GM19467 (cell line): ENCODE results near the gene MICAL3.

Source experiments
- ATAC-seq: cut with Tn5 transposase; IDR thresholded peaks from one replicate; pipeline ENCODE4 v1.9.1; 2021; ENCODE audit warnings: mild to moderate bottlenecking, moderate library complexity; ENCODE audit not compliant: unreplicated experiment

The MICAL3 gene

DNA sequence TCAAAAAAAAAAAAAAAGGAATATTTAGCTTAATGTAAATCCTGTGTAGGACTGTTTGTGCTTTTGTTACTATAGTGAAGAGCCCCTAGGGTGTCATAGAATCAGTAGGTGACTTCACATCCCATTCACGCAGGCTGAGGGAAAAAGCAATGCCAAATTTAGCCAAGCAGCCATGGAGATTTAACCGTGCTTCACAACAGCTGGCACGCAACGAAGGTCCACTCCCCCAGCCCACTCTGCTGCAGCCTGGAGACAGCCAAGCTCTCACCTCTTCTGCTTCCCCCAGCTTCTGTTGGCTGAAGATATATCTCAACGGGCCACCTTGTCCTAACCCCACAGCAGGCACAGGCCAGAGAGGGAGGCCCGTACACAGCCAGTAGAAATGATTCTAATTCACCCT is 171.3 kb downstream of the MICAL3 start:
- no peak for ATAC-seq

DNA sequence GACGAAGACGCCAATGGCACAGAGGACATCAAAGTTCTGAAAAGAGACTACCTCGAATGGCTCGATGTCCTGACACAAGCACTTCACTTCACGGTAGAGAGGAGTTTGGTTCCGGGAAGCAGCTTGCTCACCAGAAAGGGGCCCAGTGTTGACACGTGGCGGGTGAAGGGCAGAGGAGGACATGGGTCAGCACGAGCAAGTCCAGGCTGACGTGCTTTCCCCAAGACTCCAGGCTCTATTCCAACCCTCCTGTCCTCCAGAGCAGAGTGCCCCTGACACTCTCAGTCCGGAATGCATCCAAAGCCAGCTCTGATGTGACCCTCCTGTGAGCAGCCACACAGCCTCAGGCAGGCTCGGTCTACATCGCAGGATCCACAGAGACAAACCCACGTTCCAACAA is 172.6 kb downstream of the MICAL3 start:
- ATAC-seq, result no peak

DNA sequence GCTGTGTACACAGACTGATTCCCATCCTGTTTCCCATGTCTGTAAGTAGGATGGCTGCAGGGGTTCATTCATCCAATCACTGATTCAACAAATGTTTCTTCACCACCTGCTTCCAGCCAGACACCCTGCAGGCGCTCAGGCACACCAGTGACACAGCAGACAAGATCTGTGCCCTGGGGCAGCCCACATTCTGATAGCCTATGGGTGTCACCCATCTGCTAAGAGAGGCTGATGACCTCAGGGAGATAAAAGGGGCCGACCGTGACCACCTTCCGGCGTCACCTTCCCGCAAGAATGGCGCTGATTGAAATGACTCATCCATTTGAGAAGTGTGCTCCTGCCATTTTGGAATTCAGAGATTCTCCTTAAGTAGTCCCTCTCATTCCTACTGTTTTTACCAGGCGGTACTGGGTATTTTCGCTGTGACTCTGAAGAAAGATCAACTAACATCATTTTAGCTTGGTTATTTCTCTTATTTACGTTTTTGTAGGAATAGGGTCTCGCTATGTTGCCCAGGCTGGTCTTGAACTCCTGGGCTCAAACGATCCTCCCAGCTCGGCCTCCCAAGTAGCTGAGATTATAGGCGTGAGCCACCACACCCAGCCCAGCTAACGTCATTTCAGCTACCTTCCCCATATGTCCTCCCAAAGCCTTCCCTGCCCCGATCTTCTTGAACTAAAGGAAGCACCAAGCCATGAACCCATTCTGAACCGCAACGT is 176.8 kb downstream of the MICAL3 start:
- ATAC-seq, result no peak

DNA sequence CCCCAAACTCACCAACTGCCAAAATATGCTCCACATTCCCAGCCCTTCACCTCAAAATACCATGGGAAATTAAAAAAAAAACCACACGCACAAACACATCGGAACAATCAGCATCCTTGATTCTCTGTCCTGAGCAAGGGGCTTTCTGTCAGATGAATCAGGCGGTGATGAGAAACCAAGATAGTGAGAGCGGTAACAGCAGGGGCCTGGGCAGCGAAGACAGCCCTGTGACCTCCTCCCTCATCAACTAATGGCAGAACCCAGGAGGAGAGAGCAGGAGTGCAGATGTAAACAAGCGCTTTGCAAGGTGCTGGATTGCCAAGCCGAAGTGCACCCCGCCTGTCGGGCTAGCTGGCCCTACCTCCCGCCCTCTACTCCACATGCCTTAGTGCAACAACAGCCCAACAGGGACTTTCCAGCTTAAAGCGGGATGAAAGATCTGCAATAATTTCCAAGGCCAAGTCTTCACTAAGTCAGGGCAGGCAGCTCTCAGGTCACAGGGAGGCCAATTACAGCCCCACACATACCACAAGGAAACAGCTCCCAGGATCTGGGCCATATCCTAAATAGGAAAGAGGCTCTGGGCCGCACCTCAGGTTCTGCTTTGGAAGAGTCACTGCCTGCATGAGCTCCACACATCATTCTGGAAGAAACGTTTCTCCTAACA is 177.9 kb downstream of the MICAL3 start:
- ATAC-seq, result no peak

DNA sequence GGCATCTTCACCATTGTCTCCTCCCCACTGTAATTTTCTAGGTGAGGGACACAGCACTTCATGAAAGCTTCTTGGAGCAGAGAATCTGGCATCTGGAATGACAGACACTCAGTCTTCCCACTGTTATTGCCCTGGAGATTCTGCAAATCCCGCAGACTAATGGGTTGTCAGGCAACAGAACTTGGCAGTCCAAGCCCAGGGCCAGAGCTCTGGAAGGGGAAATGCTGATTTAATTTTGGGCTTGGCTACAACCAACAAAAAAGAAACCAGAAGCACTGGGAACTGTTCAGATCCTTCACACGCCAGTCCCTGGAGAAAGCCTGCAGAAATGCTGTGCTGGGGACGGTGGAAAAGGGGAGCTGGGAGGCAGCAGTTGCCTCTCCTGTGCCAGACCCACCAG is 178.6 kb downstream of the MICAL3 start:
- ATAC-seq, result no peak

DNA sequence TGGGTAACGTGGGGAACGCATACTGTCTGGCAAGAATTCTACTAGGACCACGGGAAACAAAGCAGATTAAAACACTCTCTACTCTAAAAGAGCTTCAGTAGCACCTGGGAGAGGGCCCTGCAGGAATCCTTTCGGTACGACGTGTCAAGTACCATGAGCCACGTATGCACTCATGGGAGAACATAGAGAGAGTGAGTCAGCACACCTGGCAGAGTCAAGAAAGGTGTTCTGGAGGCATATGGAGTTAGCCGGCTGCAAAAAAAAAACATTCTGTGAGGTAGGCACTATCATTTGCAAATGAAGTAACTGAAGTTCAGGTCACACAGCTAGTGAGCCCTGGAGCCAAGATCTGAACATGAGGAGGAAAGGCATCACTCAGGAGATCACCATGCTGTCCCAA is 179.0 kb downstream of the MICAL3 start:
- ATAC-seq, result no peak

DNA sequence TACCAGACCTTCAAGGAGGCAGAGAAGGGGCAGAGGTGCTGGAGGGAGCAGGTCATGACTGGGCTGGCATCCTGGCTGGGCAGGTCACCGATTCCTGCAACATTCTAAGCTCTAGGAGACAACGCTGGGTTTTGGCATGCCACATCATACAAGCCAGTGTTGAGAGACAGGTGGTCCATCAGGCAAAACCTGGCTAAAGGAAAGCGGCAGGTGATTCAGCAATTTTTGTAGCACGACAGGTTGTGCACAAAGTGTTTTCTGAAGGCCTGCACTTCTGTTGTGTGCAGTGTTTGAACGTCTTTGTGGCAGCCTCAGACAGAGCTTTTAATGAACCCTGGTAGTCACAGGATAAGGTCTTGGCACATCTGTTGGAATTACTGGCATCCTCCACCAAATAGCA is 180.2 kb downstream of the MICAL3 start:
- no peak for ATAC-seq

DNA sequence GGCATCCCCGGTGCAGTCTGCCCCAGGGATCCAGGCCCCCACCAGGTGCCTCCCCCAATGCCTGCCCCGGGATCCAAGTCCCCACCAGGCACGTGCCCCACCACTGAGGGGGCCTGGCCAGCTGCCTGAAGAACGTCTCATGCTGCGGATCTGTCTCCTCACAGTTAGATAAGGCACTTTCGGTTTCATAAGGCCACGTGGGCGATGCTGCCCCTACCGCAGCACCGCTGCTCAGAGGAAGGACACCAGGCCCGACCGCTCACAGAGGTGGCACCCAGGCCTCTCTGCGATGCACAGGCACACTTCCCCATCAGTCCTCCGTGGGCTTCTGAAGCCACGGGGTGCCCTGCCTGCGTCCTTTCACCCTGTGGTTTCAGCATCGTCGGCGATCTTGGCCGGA is 182.0 kb downstream of the MICAL3 start:
- no peak for ATAC-seq

DNA sequence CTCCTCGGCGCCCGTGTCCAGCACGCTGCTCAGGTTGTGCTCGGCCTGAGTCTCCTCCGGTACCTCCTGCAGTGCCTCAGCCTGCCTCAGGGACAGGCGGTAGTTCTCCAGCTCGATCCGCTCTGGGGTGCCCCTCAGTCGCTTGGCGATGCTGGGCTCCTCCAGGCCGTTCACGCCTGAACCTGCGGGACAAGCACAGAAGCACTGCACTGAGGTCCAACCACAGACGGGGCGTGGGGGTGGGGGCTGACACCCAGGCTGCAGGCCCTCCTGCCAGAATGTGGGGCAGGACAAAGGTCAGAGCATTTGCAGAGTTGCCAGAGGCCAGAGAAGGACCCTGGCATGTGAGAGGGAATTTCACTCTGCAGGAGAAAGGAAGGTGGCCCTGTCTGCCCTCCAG is 182.5 kb downstream of the MICAL3 start:
- no peak for ATAC-seq

DNA sequence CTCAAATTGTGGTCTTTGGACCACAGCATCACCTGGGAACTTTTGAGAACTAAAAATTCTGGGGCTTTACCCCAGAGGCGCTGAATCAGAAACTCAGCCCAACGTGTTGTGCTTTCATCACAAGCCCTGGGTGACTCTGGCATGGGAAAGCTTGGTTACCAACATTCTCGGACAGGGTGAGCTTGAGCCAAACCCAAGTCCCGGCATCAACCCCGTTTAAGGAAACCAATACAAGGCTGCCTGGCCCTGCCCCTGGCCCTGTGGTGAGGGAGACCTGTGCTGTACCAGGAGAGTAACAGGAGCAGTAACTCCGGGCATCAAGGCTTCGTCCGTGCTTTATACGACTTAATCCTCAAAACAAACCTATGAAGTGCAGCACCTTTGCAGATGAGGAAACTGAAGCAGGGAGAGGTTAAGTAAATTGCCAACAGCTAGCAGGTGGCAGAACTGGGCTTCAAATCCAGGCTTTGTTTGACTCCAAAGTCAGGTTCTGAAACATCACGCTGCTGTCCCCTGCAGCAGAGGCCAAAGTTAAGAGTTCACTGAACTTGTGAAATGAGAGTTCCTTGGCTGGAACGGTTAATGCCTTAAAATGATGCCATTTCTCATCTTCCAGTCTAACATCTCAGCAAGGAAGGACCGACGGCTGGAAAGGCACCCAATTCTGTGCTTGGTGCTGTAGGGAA is 186.0 kb downstream of the MICAL3 start:
- ATAC-seq, result no peak

DNA sequence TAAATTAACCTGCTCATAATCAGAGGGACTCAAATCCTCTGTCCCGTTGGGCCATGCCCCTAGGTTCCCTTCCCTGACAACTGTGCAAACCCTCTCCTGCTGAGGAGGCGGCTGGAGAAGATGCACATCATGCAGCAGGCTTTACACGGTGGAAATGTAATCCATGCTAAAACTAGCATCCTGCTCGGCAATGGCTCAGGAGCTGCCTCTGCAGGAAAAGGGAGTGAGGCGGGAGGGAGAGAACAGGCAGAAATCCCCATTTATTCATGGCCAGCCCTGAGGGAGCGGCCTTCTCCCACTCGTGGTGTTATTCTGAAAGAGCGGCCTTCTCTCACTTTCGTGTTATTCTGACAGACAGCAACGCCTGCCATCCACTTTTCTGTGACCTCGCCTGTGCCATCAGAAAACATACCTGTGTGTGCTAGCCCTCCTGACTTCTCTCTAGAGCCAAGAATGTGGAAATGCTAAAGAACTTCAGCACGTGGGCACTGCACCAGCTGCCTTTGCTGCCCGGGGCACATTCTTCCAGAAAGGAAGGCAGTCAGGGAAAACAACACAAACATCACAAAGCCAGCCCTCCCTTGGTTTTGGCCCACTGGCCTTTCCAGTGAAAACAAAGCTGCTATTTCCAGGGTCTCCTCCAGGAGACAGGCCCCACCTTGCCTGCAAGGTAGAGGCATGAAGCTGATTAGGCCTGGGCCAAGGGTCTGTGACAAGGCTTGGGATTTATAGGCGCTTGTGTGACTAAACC is 187.2 kb downstream of the MICAL3 start:
- ATAC-seq, result no peak

DNA sequence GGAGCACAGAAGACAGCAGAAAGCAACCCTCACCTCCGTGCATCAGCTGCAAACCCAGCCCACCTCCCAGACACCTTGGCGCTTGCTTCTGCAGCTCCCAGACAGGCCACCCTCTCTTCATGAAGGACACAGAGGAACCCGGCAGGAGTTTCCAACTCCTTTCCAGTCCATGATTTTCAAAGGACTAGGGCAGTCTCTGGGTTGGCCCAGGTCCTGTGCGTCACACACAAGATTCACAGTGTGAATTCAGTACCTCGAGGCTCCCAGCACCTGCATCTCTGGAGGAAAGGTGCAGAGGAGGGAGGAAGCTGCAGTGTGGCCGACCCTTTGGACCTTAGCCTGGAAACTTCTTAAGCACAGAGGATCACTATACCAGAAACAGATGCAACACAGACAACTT is 189.1 kb downstream of the MICAL3 start:
- no peak for ATAC-seq

DNA sequence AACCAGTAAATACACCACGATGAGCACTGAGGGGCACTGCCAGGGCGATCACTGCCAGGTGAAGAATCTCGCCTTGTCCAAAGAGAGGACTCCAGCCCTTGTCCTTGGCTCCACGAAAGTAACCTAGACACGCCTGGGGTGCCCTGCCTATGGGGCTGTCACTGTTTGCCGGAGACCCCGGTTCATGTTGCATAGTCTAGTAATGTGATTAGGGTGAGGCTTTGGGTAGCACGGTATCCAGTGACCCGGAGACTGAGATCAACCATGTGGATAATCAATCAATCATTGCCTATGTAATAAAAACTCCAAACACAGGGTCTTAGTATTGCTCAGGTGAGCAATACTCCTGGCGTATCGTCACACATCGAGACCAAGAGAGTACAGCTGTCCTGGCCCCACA is 190.9 kb downstream of the MICAL3 start:
- no peak for ATAC-seq

DNA sequence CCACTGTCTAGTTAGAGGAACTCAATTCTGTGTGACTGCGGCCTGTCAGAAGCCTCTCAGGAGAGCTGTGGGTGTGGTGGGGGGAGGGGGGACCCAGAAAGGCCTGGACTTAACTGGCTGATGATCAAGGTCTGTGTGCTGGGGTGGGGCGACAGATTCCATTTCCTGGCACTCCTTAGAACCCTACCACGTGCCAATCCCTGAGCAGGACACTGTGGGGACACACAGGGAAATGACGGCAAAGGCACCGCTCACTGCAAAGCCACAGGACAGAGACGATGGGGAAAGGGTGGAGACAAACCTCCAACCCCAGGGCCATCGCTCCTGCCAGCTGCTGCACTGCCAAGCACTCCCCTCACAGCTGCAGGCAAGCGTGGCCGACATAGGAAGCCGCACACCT is 191.7 kb downstream of the MICAL3 start:
- ATAC-seq, result no peak

DNA sequence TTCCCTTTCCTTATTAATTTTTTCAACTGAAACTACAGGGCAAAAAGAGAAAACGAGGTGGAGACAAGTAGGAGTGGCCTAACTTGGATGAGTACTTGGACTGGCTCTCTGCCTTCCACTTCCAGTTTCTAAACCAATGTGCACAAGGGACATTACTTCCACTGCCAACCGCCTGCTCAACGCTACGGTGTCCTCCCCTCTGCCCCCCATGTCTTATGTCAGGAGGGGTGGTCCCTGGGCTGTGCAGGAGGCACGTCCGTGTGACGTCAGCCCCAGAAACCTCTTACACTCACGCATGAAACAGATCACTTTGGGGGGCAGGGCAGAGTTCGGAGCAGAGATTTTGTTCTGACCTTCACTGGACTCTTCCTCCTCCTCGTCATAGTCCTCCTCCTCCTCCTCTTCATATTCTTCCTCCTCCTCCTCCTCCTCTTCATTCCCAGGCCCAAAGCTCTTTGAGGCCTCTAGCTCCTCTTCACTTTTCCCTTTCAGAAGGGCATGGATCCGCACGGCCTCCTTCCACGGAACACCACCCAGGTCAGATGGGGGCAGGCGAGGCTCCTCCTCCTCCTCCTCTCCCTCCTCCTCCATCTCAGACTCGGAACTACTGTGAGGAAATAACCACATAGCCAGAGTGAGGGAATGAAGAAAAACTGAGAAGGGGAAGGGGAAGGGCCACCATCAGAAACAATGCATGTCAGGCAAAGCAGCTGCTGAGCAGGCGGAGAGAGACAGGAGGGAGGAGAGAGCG is 192.7 kb downstream of the MICAL3 start:
- ATAC-seq, result no peak

DNA sequence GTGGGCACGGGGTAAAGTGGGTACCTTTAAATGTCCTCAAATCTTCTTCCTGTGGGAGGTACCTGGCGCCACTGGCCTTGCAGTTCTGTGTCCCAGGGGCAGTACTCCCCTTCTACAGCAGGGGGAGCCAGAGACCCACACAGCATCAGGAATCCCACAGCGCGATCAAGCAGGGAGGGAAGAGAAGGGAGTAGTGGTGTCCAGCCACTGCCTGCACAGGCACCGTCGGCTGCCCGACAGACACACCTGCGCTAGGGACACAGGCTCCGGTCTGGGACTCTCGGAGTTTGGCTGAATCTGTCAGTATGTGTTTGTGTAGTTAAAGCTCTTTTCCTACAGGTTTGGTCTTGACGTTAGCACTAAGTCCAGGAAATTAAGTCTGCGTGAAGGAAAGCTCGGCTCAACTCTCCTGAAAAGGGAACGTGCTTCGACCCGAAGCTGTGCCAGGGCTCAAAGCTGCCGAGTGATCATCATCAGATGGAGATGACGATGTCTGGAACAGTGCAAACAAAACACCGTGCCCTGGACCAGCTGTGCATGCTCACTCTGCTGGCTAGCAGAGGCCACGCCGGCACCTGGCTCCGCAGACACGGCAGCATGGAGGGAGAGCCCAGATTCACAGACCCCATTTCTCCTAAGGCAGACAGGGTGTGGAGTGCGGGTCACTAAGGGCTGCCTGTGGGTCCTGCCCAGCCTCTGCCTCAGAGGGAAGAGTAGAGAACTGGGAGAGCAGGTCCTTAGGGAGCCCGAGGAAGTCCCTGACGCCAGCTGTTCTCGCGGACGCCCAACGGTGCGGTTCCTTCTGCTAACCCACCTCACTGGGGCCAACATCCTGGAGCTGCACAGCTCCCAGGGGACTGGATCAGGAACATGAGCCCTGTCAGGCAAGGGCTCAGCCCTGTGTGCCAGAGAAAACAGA is 194.1 kb downstream of the MICAL3 start:
- ATAC-seq, result no peak

DNA sequence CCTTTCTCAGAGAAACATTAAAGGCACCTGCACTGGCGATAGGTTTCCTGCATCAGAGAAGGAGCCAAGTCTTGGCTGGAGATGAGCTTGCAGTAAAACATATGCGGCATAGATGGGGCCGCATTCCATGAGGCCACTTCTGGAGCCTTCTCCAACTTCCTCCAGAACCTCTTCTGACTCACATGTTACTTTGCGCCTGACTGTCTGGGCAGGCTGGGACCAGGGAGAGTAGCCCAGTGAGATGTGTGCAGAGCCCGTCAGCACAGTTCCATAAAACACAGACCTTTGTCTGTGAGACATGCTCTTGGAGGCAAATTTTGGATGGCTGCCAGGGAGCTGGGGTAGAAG is 194.7 kb downstream of the MICAL3 start:
- ATAC-seq, result no peak

DNA sequence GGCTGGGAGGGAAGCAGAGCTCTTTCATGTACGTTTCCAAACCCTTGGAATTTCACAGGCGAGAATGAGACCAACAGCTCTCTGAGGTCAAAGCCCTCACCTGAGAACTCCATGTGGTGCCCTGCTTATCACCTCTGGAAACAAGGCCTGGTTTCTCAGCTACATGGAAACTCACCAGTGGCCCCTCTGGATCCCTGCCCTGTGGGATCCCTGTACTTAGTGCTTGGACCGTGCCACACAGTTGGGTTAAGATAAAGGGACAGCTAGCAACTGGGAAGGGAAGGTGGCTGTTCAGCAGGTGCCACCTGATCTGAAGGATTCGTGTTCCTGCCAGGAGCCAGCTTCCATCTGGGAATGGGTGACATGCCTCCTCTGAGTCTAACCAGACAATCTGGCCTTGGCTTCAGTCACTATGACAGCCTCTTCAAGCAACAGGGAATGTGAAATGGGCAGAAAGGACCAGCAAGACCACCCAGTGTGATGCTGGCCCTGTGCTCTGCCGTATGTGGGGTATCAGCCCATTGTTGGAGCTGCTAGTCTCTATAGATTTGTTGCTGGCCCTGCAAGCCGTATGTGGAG is 195.8 kb downstream of the MICAL3 start:
- ATAC-seq, result no peak

DNA sequence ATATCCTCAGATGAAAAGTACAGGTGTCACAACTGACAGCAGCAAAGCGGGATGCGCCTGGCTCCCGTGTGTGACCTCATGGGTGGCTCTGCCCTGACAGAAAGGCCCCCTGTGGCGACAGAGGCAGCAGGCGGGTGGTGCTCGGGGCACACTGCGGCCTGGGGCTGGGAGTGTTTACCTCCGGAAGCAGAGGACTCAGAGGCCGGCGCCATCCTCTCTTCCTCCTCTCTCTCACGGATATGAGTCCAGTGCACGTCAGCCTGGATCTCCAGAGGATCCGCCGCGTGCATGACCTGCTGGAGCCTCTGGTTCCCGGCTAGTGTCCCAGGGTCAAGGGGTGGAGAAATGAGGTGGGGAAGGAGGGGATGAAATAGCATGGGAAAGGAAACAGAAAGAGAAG is 196.9 kb downstream of the MICAL3 start:
- no peak for ATAC-seq
